ENCODE data around the gene C22orf31.

C22orf31 gene

GRCh38 chr22:29037340-29037932, 24.2 kb downstream of the C22orf31 start:
- H3K9me3 ChIP-seq (ENCODE audit: control extremely low read depth in 1 of 5, control insufficient read depth in 4 of 5, insufficient read depth in 2 of 5, low read depth in 1 of 5, low read length in 4 of 5): no peaks in the 10 kb centered on the region
- no peaks in the 10 kb centered on the region for H3K27me3 ChIP-seq (replicated peaks in 2 of 5; ENCODE audit: control insufficient read depth in 4 of 5, insufficient read depth in 5 of 5, low read length in 4 of 5)
- DNase-seq: peak in 2 of 3 donors; percentile 29 to 36
- POLR2A ChIA-PET: no interaction called here
- H3K27ac ChIP-seq (ENCODE audit: insufficient read depth in 1 of 2, low read depth in 1 of 2, low read length in 2 of 2, poor library complexity in 1 of 2, severe bottlenecking in 2 of 2): no peak overlapping the region
- no peak overlapping the region for H3K4me3 ChIP-seq (ENCODE audit: control insufficient read depth in 1 of 7, extremely low read depth in 1 of 7, insufficient read depth in 4 of 7, low read depth in 2 of 7, low read length in 6 of 7)
- H3K4me1 ChIP-seq (ENCODE audit: control extremely low read depth in 1 of 4, control insufficient read depth in 4 of 4, insufficient read depth in 4 of 4, low read length in 3 of 4): peaks cover 4 to 14% (median 13%) of the 10 kb centered on the region in 4 experiments
- CTCF ChIA-PET: interaction anchor here (1.0 to 1.4 kb wide), 4 partner anchors 15 to 429 kb away, joined by 3 to 4 read pairs (median 3); no protein-coding TSS in a partner anchor
- no peaks in the 10 kb centered on the region for H3K36me3 ChIP-seq (ENCODE audit: control insufficient read depth in 4 of 4, insufficient read depth in 4 of 4, low read length in 3 of 4)
- 100% methylated on average over 1 of the region's 4 CpGs for WGBS (ENCODE audit: insufficient coverage)

GRCh38 chr22:29032584-29032983, 29.0 kb downstream of the C22orf31 start:
- Histone ChIP-seq H3K36me3 (ENCODE audit: control insufficient read depth in 4 of 4, insufficient read depth in 4 of 4, low read length in 3 of 4) (no peaks in the 10 kb centered on the region), H3K9me3 (ENCODE audit: control extremely low read depth in 1 of 5, control insufficient read depth in 4 of 5, insufficient read depth in 2 of 5, low read depth in 1 of 5, low read length in 4 of 5) (no peaks in the 10 kb centered on the region), H3K27me3 (replicated peaks in 2 of 5; ENCODE audit: control insufficient read depth in 4 of 5, insufficient read depth in 5 of 5, low read length in 4 of 5) (peaks cover 0 to 18% (median 6%) of the 10 kb centered on the region in 5 experiments), H3K4me3 (ENCODE audit: control insufficient read depth in 1 of 7, extremely low read depth in 1 of 7, insufficient read depth in 4 of 7, low read depth in 2 of 7, low read length in 6 of 7) (no peak overlapping the region), H3K27ac (ENCODE audit: insufficient read depth in 1 of 2, low read depth in 1 of 2, low read length in 2 of 2, poor library complexity in 1 of 2, severe bottlenecking in 2 of 2) (no peak overlapping the region), H3K4me1 (ENCODE audit: control extremely low read depth in 1 of 4, control insufficient read depth in 4 of 4, insufficient read depth in 4 of 4, low read length in 3 of 4) (peaks cover 0 to 25% (median 15%) of the 10 kb centered on the region in 4 experiments)
- ChIA-PET CTCF (interaction anchor here (0.6 to 4.6 kb wide), 4 partner anchors 10 to 500 kb away, joined by 3 to 27 read pairs (median 4); no protein-coding TSS in a partner anchor), POLR2A (no interaction called here)
- no peak for DNase-seq
- whole genome bisulfite sequencing (ENCODE audit: insufficient coverage): 69% methylated on average over 2 of the region's 2 CpGs

- DNase-seq: no peak
- 97% methylated on average over 7 of the region's 8 CpGs for WGBS (ENCODE audit: insufficient coverage)
- H3K27me3 ChIP-seq (replicated peaks in 2 of 5; ENCODE audit: control insufficient read depth in 4 of 5, insufficient read depth in 5 of 5, low read length in 4 of 5): peaks cover 0 to 18% (median 6%) of the 10 kb centered on the region in 5 experiments
- H3K36me3 ChIP-seq (ENCODE audit: control insufficient read depth in 4 of 4, insufficient read depth in 4 of 4, low read length in 3 of 4): no peaks in the 10 kb centered on the region
- H3K4me3 ChIP-seq (ENCODE audit: control insufficient read depth in 1 of 7, extremely low read depth in 1 of 7, insufficient read depth in 4 of 7, low read depth in 2 of 7, low read length in 6 of 7): peak overlapping the region in 1 of 7 experiments; percentile 69
- CTCF ChIA-PET: interaction anchor here (0.6 to 4.6 kb wide), 6 partner anchors 10 to 415 kb away, joined by 3 to 27 read pairs (median 3); no protein-coding TSS in a partner anchor
- H3K9me3 ChIP-seq (ENCODE audit: control extremely low read depth in 1 of 5, control insufficient read depth in 4 of 5, insufficient read depth in 2 of 5, low read depth in 1 of 5, low read length in 4 of 5): no peaks in the 10 kb centered on the region
- POLR2A ChIA-PET: no interaction called here
- H3K27ac ChIP-seq (ENCODE audit: insufficient read depth in 1 of 2, low read depth in 1 of 2, low read length in 2 of 2, poor library complexity in 1 of 2, severe bottlenecking in 2 of 2): no peak overlapping the region
- peaks cover 0 to 25% (median 15%) of the 10 kb centered on the region in 4 experiments for H3K4me1 ChIP-seq (ENCODE audit: control extremely low read depth in 1 of 4, control insufficient read depth in 4 of 4, insufficient read depth in 4 of 4, low read length in 3 of 4)
These were observed 29.6 kb downstream of the C22orf31 start for GRCh38 chr22:29032014-29032475.

- Histone ChIP-seq H3K36me3 (ENCODE audit: control insufficient read depth in 4 of 4, insufficient read depth in 4 of 4, low read length in 3 of 4) (no peaks in the 10 kb centered on the region), H3K4me3 (ENCODE audit: control insufficient read depth in 1 of 7, extremely low read depth in 1 of 7, insufficient read depth in 4 of 7, low read depth in 2 of 7, low read length in 6 of 7) (peak overlapping the region in 4 of 7 experiments; percentile 21 to 69 (median 48)), H3K27me3 (replicated peaks in 2 of 5; ENCODE audit: control insufficient read depth in 4 of 5, insufficient read depth in 5 of 5, low read length in 4 of 5) (peaks cover 0 to 18% (median 6%) of the 10 kb centered on the region in 5 experiments), H3K27ac (ENCODE audit: insufficient read depth in 1 of 2, low read depth in 1 of 2, low read length in 2 of 2, poor library complexity in 1 of 2, severe bottlenecking in 2 of 2) (no peak overlapping the region), H3K9me3 (ENCODE audit: control extremely low read depth in 1 of 5, control insufficient read depth in 4 of 5, insufficient read depth in 2 of 5, low read depth in 1 of 5, low read length in 4 of 5) (no peaks in the 10 kb centered on the region), H3K4me1 (ENCODE audit: control extremely low read depth in 1 of 4, control insufficient read depth in 4 of 4, insufficient read depth in 4 of 4, low read length in 3 of 4) (peaks cover 0 to 25% (median 15%) of the 10 kb centered on the region in 4 experiments)
- peak; percentile 54 to 80 (median 68) for DNase-seq
- WGBS (ENCODE audit: insufficient coverage): 19% methylated on average over 10 of the region's 18 CpGs
- ChIA-PET CTCF (interaction anchor here (0.6 to 4.6 kb wide), 9 partner anchors 8 to 202 kb away, joined by 3 to 27 read pairs (median 3); no protein-coding TSS in a partner anchor), POLR2A (no interaction called here)
These were observed 30.2 kb downstream of the C22orf31 start for GRCh38 chr22:29031227-29032011.

- ChIA-PET POLR2A (no interaction called here), CTCF (interaction anchor here (0.6 to 4.6 kb wide), 8 partner anchors 9 to 201 kb away, joined by 3 to 27 read pairs (median 3); no protein-coding TSS in a partner anchor)
- 2% methylated on average over 11 of the region's 32 CpGs for WGBS (ENCODE audit: insufficient coverage)
- peak; percentile 42 to 79 (median 69) for DNase-seq
- Histone ChIP-seq H3K9me3 (ENCODE audit: control extremely low read depth in 1 of 5, control insufficient read depth in 4 of 5, insufficient read depth in 2 of 5, low read depth in 1 of 5, low read length in 4 of 5) (no peaks in the 10 kb centered on the region), H3K4me1 (ENCODE audit: control extremely low read depth in 1 of 4, control insufficient read depth in 4 of 4, insufficient read depth in 4 of 4, low read length in 3 of 4) (peaks cover 0 to 25% (median 15%) of the 10 kb centered on the region in 4 experiments), H3K27ac (ENCODE audit: insufficient read depth in 1 of 2, low read depth in 1 of 2, low read length in 2 of 2, poor library complexity in 1 of 2, severe bottlenecking in 2 of 2) (no peak overlapping the region), H3K36me3 (ENCODE audit: control insufficient read depth in 4 of 4, insufficient read depth in 4 of 4, low read length in 3 of 4) (no peaks in the 10 kb centered on the region), H3K27me3 (replicated peaks in 2 of 5; ENCODE audit: control insufficient read depth in 4 of 5, insufficient read depth in 5 of 5, low read length in 4 of 5) (peaks cover 0 to 18% (median 6%) of the 10 kb centered on the region in 5 experiments), H3K4me3 (ENCODE audit: control insufficient read depth in 1 of 7, extremely low read depth in 1 of 7, insufficient read depth in 4 of 7, low read depth in 2 of 7, low read length in 6 of 7) (peak overlapping the region in 5 of 7 experiments; percentile 31 to 69 (median 57))
These were observed 30.9 kb downstream of the C22orf31 start for GRCh38 chr22:29030618-29031226.

GRCh38 chr22:29030016-29030617, 31.5 kb downstream of the C22orf31 start:
- H3K27ac ChIP-seq (ENCODE audit: insufficient read depth in 1 of 2, low read depth in 1 of 2, low read length in 2 of 2, poor library complexity in 1 of 2, severe bottlenecking in 2 of 2): no peak overlapping the region
- no peaks in the 10 kb centered on the region for H3K36me3 ChIP-seq (ENCODE audit: control insufficient read depth in 4 of 4, insufficient read depth in 4 of 4, low read length in 3 of 4)
- CTCF ChIA-PET: interaction anchor here (0.9 to 4.6 kb wide), 4 partner anchors 9 to 168 kb away, joined by 3 to 27 read pairs (median 4); no protein-coding TSS in a partner anchor
- 6% methylated on average over 14 of the region's 20 CpGs for WGBS (ENCODE audit: insufficient coverage)
- peaks cover 0 to 25% (median 15%) of the 10 kb centered on the region in 4 experiments for H3K4me1 ChIP-seq (ENCODE audit: control extremely low read depth in 1 of 4, control insufficient read depth in 4 of 4, insufficient read depth in 4 of 4, low read length in 3 of 4)
- DNase-seq: peak in 2 of 3 donors; percentile 47 to 54
- peaks cover 0 to 18% (median 6%) of the 10 kb centered on the region in 5 experiments for H3K27me3 ChIP-seq (replicated peaks in 2 of 5; ENCODE audit: control insufficient read depth in 4 of 5, insufficient read depth in 5 of 5, low read length in 4 of 5)
- peak overlapping the region in 5 of 7 experiments; percentile 31 to 69 (median 57) for H3K4me3 ChIP-seq (ENCODE audit: control insufficient read depth in 1 of 7, extremely low read depth in 1 of 7, insufficient read depth in 4 of 7, low read depth in 2 of 7, low read length in 6 of 7)
- POLR2A ChIA-PET: no interaction called here
- H3K9me3 ChIP-seq (ENCODE audit: control extremely low read depth in 1 of 5, control insufficient read depth in 4 of 5, insufficient read depth in 2 of 5, low read depth in 1 of 5, low read length in 4 of 5): no peaks in the 10 kb centered on the region
